Common myeloid progenitor, CD34-positive (primary cell): ENCODE results near the gene LPP.

ENCODE experiments used
- CTCF ChIA-PET: fragments of 350-600 bp; sonication (Branson Sonifier 250); formaldehyde crosslinking; loops from one replicate; lab custom pipeline; 2021; ENCODE audit warnings: antibody characterized with exemption; lab: Charles Lee
- POLR2A ChIA-PET: fragments of 350-600 bp; sonication (Branson Sonifier 250); formaldehyde crosslinking; loops from one replicate; lab custom pipeline; 2021; ENCODE audit warnings: antibody characterized with exemption; lab: Charles Lee
- DNase-seq, 3 donors: peaks; one replicate each; pipeline versions ENCODE4 v3.0.0 to v3.0.0-alpha.2; 2013
- H3K27ac ChIP-seq, 2 experiments: 1 replicate in 1 of 2; 2 replicates in 1 of 2; pipeline ENCODE4 v1.7.0; 2013; ENCODE audit warnings: inconsistent platforms in 2 of 2, low read length in 2 of 2, mild to moderate bottlenecking in 2 of 2, low read depth in 1 of 2, moderate library complexity in 1 of 2; ENCODE audit not compliant: severe bottlenecking in 2 of 2, insufficient read depth in 1 of 2, poor library complexity in 1 of 2
- H3K27me3 ChIP-seq, 5 experiments: replicated peaks in 2 of 5; 1 replicate in 3 of 5; 2 replicates in 2 of 5; pipeline versions ENCODE4 v1.6.1 to v1.7.0; 2013; ENCODE audit warnings: low read length in 4 of 5, mild to moderate bottlenecking in 2 of 5, moderate library complexity in 2 of 5, inconsistent platforms in 1 of 5; ENCODE audit not compliant: insufficient read depth in 5 of 5, control insufficient read depth in 4 of 5
- H3K36me3 ChIP-seq, 4 experiments: 1 replicate in 2 of 4; 2 replicates in 2 of 4; pipeline versions ENCODE4 v1.6.1 to v1.7.0; 2013; ENCODE audit warnings: low read length in 3 of 4, control low read depth in 1 of 4, mild to moderate bottlenecking in 1 of 4; ENCODE audit not compliant: control insufficient read depth in 4 of 4, insufficient read depth in 4 of 4
- H3K4me1 ChIP-seq, 4 experiments: 1 replicate in 3 of 4; 2 replicates in 1 of 4; pipeline versions ENCODE4 v1.6.1 to v1.7.1; 2013; ENCODE audit warnings: low read length in 3 of 4, mild to moderate bottlenecking in 3 of 4, control low read depth in 1 of 4, inconsistent platforms in 1 of 4, moderate library complexity in 1 of 4; ENCODE audit not compliant: control insufficient read depth in 4 of 4, insufficient read depth in 4 of 4; ENCODE audit errors: control extremely low read depth in 1 of 4
- H3K4me3 ChIP-seq, 7 experiments: 1 replicate in 4 of 7; 2 replicates in 3 of 7; pipeline versions ENCODE4 v1.5.1 to v1.7.0; 2013; ENCODE audit warnings: mild to moderate bottlenecking in 7 of 7, low read length in 6 of 7, moderate library complexity in 6 of 7, inconsistent platforms in 2 of 7, low read depth in 2 of 7, control low read depth in 1 of 7; ENCODE audit not compliant: insufficient read depth in 4 of 7, control insufficient read depth in 1 of 7; ENCODE audit errors: extremely low read depth in 1 of 7
- H3K9me3 ChIP-seq, 5 experiments: 1 replicate in 4 of 5; 2 replicates in 1 of 5; pipeline versions ENCODE4 v1.6.1 to v1.7.1; 2013; ENCODE audit warnings: low read length in 4 of 5, mild to moderate bottlenecking in 2 of 5, inconsistent platforms in 1 of 5, low read depth in 1 of 5, moderate library complexity in 1 of 5; ENCODE audit not compliant: control insufficient read depth in 4 of 5, insufficient read depth in 2 of 5; ENCODE audit errors: control extremely low read depth in 1 of 5
- WGBS: methylation state at CpG from one replicate; pipeline ENCODE4 v1.1.5; 2013; ENCODE audit not compliant: insufficient coverage; 5-methylcytosine and 5-hydroxymethylcytosine counted together

Gene LPP

GRCh38 chr3:188662795-188663194 is 508.8 kb downstream of the LPP start:
- Histone ChIP-seq H3K27me3 (no peaks in the 10 kb centered on the region), H3K9me3 (no peaks in the 10 kb centered on the region), H3K4me3 (no peak overlapping the region), H3K4me1 (peaks cover 0 to 3% (median 0%) of the 10 kb centered on the region in 4 experiments), H3K36me3 (no peaks in the 10 kb centered on the region), H3K27ac (no peak overlapping the region)
- POLR2A ChIA-PET = no interaction called here
- WGBS = no CpG with 5 or more reads among the region's 2 CpGs
- CTCF ChIA-PET = no interaction called here
- no peak for DNase-seq

- no peaks in the 10 kb centered on the region for H3K36me3 ChIP-seq
- CTCF ChIA-PET = interaction anchor here (0.9 to 2.0 kb wide), 3 partner anchors 10 to 23 kb away, joined by 3 to 5 read pairs (median 3); no protein-coding TSS in a partner anchor
- H3K27ac ChIP-seq = no peak overlapping the region
- DNase-seq = no peak
- no peak overlapping the region for H3K4me3 ChIP-seq
- 100% methylated on average over 1 of the region's 5 CpGs for WGBS
- POLR2A ChIA-PET = no interaction called here
- no peaks in the 10 kb centered on the region for H3K27me3 ChIP-seq
- no peaks in the 10 kb centered on the region for H3K9me3 ChIP-seq
- peaks cover 0 to under 1% (median 0%) of the 10 kb centered on the region in 4 experiments for H3K4me1 ChIP-seq
Observed at GRCh38 chr3:188663839-188664238, 509.9 kb downstream of the LPP start.

GRCh38 chr3:188664795-188665194 is 510.8 kb downstream of the LPP start:
- H3K9me3 ChIP-seq = no peaks in the 10 kb centered on the region
- no peak overlapping the region for H3K4me3 ChIP-seq
- ChIA-PET POLR2A (no interaction called here), CTCF (interaction anchor here (2.0 kb wide), 1 partner anchor 9 kb away, joined by 5 read pairs; no protein-coding TSS in a partner anchor)
- no peaks in the 10 kb centered on the region for H3K36me3 ChIP-seq
- no peak overlapping the region for H3K27ac ChIP-seq
- no peaks in the 10 kb centered on the region for H3K27me3 ChIP-seq
- 100% methylated on average over 1 of the region's 3 CpGs for WGBS
- no peaks in the 10 kb centered on the region for H3K4me1 ChIP-seq
- DNase-seq = no peak

GRCh38 chr3:188667926-188668325 is 514.0 kb downstream of the LPP start:
- H3K4me1 ChIP-seq = peaks cover 0 to 9% (median 6%) of the 10 kb centered on the region in 4 experiments
- WGBS = 92% methylated on average over 2 of the region's 2 CpGs
- CTCF ChIA-PET = interaction anchor here (0.7 to 1.2 kb wide), 3 partner anchors 9 to 1454 kb away, joined by 3 read pairs; no protein-coding TSS in a partner anchor
- H3K4me3 ChIP-seq = no peak overlapping the region
- POLR2A ChIA-PET = interaction anchor here (0.7 kb wide), 1 partner anchor 9 kb away, joined by 5 read pairs; no protein-coding TSS in a partner anchor
- H3K36me3 ChIP-seq = no peaks in the 10 kb centered on the region
- H3K27ac ChIP-seq = no peak overlapping the region
- DNase-seq = no peak
- H3K27me3 ChIP-seq = no peaks in the 10 kb centered on the region
- no peaks in the 10 kb centered on the region for H3K9me3 ChIP-seq

GRCh38 chr3:188670446-188670845 is 516.5 kb downstream of the LPP start:
- no peak overlapping the region for H3K27ac ChIP-seq
- no peak overlapping the region for H3K4me3 ChIP-seq
- DNase-seq = peak in 1 of 3 donors; percentile 24
- H3K36me3 ChIP-seq = no peaks in the 10 kb centered on the region
- H3K9me3 ChIP-seq = no peaks in the 10 kb centered on the region
- WGBS = 100% methylated on average over 4 of the region's 5 CpGs
- no peaks in the 10 kb centered on the region for H3K27me3 ChIP-seq
- peaks cover 0 to 9% (median 6%) of the 10 kb centered on the region in 4 experiments for H3K4me1 ChIP-seq
- CTCF ChIA-PET = no interaction called here
- POLR2A ChIA-PET = no interaction called here

- no peak overlapping the region for H3K27ac ChIP-seq
- POLR2A ChIA-PET = interaction anchor here (0.7 to 0.8 kb wide), 2 partner anchors 301 to 1632 kb away, joined by 3 to 4 read pairs; no protein-coding TSS in a partner anchor
- CTCF ChIA-PET = interaction anchor here (1.0 to 1.2 kb wide), 3 partner anchors 9 to 932 kb away, joined by 3 to 4 read pairs (median 3); no protein-coding TSS in a partner anchor
Observed at GRCh38 chr3:188671971-188672370, 518.0 kb downstream of the LPP start.

GRCh38 chr3:188672840-188673239 is 518.9 kb downstream of the LPP start:
- H3K36me3 ChIP-seq = no peaks in the 10 kb centered on the region
- no peaks in the 10 kb centered on the region for H3K27me3 ChIP-seq
- WGBS = no CpG with 5 or more reads among the region's 4 CpGs
- no peak for DNase-seq
- ChIA-PET POLR2A (no interaction called here), CTCF (interaction anchor here (0.7 to 1.3 kb wide), 3 partner anchors 9 to 122 kb away, joined by 3 to 5 read pairs (median 3); no protein-coding TSS in a partner anchor)
- H3K9me3 ChIP-seq = peaks cover 0 to 5% (median 0%) of the 10 kb centered on the region in 5 experiments
- no peak overlapping the region for H3K27ac ChIP-seq
- peaks cover 0 to 9% (median 6%) of the 10 kb centered on the region in 4 experiments for H3K4me1 ChIP-seq
- H3K4me3 ChIP-seq = no peak overlapping the region

More at GRCh38 chr3:188671971-188672370, 518.0 kb downstream of the LPP start:
- H3K4me1 ChIP-seq = peaks cover 0 to 9% (median 6%) of the 10 kb centered on the region in 4 experiments
- 100% methylated on average over 1 of the region's 4 CpGs for WGBS
- H3K36me3 ChIP-seq = no peaks in the 10 kb centered on the region
- no peaks in the 10 kb centered on the region for H3K27me3 ChIP-seq
- peaks cover 0 to 4% (median 0%) of the 10 kb centered on the region in 5 experiments for H3K9me3 ChIP-seq
- H3K4me3 ChIP-seq = peak overlapping the region in 5 of 7 experiments; percentile 16 to 64 (median 35)
- DNase-seq = peak in 2 of 3 donors; percentile 40 to 52
